Stimulated activated CD4-positive, alpha-beta T cell treated with anti-CD3 and anti-CD28 coated beads, Interleukin-4, amount 100 ng/mL, for 24 hours (primary cell): ENCODE results near the gene IL34.

Experiments
- DNase-seq: peaks from one replicate; pipeline ENCODE4 v3.0.0-alpha.2; 2020

The IL34 gene

DNA sequence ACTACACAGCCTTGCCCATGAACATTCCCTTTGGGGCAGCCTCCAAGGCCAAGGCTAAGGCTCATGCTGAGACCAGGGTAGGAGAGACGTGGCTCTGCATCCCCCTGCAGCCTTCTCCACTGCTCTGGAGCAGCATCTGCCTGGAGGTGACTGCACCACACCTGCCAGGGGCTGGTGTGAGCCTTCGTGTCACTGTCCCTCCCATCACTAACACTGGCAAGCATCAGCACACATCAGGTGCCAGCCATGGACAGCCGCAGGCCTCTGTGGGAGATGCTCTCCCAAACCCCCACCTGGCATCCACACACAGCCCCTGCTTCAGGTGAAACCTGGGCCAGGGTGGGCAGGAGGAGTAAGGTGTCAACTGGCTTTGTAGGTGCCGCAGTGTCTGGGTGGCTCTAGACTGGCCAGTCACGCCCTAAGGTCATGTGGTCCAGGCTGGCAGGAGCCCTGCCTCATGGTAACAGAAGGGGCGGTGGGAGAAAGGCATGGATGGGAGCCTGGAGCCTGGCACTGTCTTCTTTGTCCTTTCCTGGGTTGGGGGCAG lies 57.5 kb downstream of the IL34 start:
- no peak for DNase-seq

DNA sequence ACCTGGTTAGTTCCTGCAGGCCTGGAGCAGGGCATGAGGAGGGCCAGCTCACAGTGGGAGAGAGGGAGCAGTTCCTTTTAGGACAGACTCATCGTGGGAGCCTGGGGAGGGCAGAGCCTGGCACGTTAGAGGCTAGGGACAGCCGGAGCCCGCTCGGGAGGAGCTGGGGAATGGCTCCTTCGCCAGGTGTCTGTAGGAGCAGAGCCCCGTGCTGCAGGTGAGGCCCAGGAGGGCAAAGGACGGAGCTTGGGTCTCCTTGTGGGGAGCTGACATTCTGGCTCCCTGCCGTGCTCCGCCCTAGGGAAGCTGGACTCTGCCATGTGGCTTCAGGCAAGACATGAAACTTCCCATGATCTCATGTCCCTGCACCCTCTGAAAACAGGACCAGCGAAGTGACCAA lies 58.2 kb downstream of the IL34 start:
- no peak for DNase-seq

DNA sequence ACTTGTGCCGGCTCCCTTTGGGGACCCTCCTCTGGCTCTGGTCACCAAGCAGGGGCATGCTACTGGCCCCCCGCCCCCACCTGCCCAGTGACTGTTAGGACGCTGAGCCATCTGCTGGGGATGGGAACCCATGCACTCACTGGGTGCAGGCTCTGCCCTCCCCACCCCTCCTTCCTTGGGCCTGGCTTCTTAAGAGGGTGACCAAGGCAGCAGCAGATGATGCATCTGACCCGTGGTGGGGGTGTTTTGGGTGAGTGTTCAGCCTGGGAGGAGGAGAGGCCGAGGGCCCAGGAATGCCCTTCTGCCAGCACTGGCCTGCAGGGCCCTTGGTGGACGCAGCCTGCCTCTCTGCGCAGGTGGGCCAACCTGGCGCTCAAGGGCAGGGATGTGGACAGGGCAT lies 58.7 kb downstream of the IL34 start:
- DNase-seq: no peak

DNA sequence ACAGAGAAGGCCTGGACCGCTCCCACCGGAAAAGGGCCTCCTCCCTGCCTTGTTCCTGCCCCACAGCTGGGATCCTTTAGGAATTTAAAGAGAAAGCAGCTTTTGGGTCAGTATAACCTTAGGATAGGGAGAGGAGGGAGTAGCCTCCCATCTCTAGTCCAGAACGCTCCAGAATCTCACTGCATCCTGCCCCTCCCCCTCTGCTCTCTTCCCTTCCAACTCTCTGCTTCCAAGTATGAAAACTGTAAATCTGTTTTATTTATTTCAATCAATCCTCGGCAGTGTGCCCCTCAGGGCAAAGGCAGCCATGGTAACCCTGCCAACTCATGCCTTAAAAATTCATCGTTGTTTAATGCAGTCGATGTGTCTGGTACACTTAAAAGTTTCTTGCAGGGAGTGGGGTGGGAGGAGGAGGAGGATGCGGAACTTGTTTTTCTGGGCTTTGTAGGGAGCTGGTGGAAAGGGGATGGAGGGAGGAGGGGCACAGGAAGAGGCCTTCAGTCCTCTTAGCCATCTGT lies 60.6 kb downstream of the IL34 start:
- DNase-seq: no peak

DNA sequence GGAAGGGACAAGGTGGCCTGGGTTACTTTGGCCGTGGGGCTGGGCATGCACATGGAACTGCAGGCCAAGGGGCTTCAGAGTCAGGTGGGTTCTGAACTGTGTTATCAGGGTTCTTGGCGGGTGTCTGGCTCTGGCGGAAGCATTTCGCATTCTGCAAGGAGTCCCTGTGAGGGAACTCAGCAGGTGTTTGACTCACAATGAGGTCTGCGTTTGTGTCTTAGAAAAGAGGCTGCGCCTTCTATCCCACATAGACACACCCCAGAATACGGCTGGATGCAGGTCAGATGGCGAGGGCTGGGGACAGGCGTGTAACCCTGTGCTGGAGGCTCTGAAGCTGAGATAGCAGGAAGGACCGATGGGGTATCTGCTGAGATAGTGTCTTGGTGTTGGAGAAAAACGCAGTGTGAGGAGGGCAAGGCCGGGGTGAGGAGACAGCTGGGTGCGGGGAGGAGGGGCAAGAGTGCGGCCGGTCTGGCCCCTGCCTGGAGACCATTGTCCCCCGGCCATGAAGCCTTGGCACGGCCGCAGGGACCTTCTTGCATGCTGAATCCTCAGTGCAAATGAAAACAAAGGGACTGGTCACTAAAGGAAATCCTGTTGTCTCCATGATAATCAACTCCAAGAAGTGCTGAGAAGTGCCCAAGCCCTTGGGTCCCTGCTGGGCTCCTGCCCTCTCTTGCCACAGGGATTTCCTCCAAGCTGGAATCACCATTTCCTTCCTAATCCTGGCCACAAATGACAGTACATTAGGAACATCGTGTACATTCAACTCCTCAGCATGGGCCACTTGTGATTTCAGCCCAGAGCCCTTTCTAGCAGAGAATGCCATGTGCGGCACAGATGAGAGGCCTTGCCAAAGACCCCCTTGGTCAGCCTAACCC lies 62.2 kb downstream of the IL34 start:
- no peak for DNase-seq

DNA sequence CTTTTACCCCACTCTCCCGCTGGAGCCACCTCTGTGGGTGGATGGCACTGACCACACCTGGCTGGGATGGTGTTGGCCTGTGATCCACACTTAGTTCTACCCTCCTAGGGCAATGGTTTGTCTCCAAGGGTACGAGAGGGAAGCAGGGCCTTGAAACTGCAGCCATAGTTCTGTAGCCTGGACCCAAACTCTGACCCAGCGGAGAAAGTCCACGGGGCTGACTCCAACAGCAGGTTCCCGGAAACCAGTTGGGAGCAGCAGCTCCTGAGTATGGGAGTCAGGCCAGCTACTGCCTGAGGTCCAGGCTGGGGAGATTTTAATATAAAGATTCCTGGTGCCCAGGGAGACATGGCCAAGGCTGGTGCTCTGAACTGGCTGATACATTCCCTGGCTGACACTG lies 63.1 kb downstream of the IL34 start:
- DNase-seq: no peak

DNA sequence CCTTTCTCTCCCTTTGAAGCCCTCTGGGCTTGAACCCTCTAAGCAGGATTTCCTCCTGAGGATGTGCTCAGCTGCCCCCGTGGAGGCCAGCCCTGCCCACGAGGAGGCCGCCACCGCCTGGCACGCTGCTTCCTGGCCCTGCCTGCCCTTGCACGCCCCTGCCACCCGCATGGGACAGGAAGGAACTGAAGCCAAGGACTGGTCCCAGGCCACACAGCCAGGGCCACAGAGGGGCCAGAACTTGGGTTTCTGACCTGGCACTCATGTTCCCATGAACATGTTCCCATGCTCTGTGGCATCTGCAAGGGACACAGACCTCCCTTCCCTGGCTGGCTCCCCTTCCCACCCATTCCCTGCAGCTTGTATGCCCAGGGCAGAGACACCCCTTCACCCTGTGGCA lies 63.6 kb downstream of the IL34 start:
- no peak for DNase-seq
